GM12873 (cell line): ENCODE data around the gene HS3ST3B1.

Experiments used
- TF ChIP-seq, protein P1 (sequence below): IDR thresholded peaks from 2 replicates; pipeline ENCODE4 v1.5.1; 2012; ENCODE audit warnings: low read depth, mild to moderate bottlenecking, moderate library complexity, low read length, control low read depth; ENCODE audit not compliant: insufficient read depth; ENCODE audit errors: missing control alignments

HS3ST3B1 gene

DNA sequence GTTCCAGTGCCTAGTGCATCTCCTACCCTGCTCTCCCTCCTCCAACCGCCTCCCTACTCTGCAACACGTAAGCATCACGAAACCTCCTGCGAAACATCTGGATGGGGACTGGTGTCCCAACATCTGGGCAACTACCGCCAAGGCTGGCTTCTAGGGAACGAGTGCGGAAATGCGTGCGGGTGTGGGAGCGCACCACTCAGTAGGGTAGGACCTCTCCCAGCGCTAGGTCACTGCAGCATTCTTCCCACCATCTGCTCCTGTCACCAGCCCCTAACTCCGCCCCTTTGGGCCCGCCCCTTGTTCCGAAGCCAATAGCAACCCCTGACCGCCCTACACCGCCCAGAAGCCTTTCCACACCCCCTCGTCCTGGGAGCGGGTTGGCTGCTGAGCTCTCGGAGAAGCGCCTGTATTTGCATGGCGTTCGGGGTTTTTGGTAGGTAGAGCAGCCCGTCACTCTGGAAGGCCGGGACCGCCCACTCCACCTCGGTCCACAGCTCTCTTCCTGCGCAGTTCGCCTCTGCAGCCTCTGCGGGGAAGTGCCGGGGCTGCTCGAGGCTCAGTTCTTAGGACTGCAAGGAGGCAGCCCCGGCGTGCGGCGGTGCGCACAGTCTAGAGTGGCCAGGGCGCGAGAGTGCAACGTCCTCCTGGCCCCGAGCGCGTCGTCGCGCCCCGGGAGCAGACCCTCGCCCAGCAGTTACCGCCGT lies at the start of gene HS3ST3B1:
TSS of gene HS3ST3B1 (plus strand) at position 507 of the 704 bp plus-strand sequence. CDS start 438 bp downstream, outside the sequence.
- TF ChIP-seq, protein P1, sequence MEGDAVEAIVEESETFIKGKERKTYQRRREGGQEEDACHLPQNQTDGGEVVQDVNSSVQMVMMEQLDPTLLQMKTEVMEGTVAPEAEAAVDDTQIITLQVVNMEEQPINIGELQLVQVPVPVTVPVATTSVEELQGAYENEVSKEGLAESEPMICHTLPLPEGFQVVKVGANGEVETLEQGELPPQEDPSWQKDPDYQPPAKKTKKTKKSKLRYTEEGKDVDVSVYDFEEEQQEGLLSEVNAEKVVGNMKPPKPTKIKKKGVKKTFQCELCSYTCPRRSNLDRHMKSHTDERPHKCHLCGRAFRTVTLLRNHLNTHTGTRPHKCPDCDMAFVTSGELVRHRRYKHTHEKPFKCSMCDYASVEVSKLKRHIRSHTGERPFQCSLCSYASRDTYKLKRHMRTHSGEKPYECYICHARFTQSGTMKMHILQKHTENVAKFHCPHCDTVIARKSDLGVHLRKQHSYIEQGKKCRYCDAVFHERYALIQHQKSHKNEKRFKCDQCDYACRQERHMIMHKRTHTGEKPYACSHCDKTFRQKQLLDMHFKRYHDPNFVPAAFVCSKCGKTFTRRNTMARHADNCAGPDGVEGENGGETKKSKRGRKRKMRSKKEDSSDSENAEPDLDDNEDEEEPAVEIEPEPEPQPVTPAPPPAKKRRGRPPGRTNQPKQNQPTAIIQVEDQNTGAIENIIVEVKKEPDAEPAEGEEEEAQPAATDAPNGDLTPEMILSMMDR, result no peak

DNA sequence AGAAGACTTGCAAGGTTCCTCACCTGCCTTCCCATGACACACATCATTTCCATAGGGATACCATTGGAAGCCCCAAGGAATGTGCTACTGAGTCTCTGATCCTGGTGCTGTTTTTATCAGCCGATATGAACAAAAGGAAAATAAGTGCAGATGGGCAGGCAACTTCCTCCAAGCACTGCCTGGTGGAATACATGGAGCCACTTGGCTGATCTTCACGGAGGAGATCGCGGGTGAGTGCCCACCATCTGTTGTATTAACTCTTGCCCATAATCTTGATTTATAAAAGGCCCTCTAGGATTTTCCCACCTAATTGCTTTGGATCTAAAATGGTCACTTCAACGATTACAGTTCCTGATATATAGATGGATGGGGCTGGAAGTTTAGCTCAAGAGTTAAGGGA lies 39.5 kb upstream of the HS3ST3B1 start:
- TF ChIP-seq, protein P1, result no peak

DNA sequence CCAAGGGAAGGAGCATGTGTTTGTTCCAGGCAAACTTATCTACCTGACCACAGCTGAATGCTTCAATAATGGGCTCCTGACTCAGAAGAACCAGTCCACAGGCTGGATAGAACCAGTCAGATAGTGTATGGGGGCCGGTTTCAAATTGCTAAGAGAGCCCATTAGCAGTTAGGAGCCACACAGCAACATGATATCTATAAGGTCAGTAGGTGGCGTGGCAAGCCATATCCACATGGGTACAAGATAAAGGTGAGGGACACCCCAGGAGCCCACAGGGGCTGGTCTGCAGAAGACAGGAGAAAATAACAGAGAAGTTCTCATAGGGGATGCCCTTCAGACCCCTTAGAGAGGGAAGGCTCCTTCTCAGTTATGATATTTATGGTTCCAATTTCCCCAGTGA lies 32.6 kb upstream of the HS3ST3B1 start:
- TF ChIP-seq, protein P1, result no peak

DNA sequence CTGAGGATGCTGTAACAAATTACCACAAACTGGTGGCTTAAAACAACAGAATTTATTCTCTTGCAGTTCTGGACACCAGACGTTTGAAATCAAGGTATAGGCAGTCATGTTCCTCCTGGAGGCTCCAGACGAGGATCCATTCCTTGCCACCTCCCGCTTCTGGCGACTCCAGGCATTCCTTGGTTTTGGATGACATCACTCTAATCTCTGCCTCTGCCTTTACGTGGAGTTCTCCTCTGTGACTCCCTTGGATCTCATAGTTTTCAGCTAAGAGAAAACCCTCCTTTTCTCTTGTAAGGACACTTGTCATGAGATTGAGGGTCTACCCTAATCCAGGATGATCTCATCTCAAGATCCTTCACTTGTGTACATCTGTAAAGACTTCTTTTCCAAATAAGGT lies 31.4 kb upstream of the HS3ST3B1 start:
- TF ChIP-seq, protein P1, result no peak

DNA sequence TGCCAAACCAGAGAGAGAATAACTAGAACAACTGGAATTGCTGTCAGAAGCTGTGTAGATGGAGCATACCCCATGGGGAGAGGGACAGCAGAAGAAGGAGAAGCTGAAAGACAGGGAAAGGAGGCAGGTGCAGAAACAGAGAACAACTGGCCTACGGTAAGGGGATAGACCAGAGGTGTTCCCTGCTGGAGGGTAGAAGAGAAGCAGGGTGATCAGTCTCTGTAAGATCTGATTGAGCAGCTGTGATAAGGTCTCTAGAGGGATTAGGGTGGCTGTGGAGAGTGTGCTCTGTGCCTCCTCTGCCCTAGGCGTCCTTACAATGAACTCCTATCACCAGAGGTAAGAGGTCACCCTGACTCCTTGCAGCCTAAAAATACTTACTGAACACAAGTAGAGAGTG lies 30.4 kb upstream of the HS3ST3B1 start:
- TF ChIP-seq, protein P1, result no peak

- TF ChIP-seq, protein P1, result no peak
Observed at GRCh38 chr17:14276535-14277250, 24.2 kb upstream of the HS3ST3B1 start.

GRCh38 chr17:14281530-14281929 lies 19.4 kb upstream of the HS3ST3B1 start:
- TF ChIP-seq, protein P1, result no peak
